Hepatocyte (in vitro differentiated cells): Measurements from ENCODE around the gene BRAP.

ENCODE experiments used
- CTCF ChIP-seq: fragments of 200-600 bp; sonication (generic); IDR thresholded peaks from 2 replicates; pipeline ENCODE4 v1.5.1; 2016; ENCODE audit warnings: antibody characterized with exemption, mild to moderate bottlenecking; ENCODE audit not compliant: poor library complexity
- EZH2 ChIP-seq: fragments of 200-600 bp; sonication (generic); IDR thresholded peaks from 2 replicates; pipeline ENCODE4 v1.6.1; 2016; ENCODE audit warnings: antibody characterized with exemption, mild to moderate bottlenecking, borderline replicate concordance
- EZH2phosphoT487 ChIP-seq: fragments of 200-600 bp; sonication (generic); IDR thresholded peaks from one replicate; pipeline ENCODE4 v1.6.1; 2018; ENCODE audit warnings: antibody characterized with exemption, mild to moderate bottlenecking, low read depth, moderate library complexity; ENCODE audit not compliant: unreplicated experiment, severe bottlenecking

- TF ChIP-seq EZH2 (no peak), CTCF (no peak), EZH2phosphoT487 (no peak)
These were observed 20.4 kb upstream of the BRAP start for GRCh38 chr12:111706145-111706544.
